H1 (cell line): ENCODE data around the gene FOXN1. TPM values are rescaled to one million over a fixed set of nuclear protein-coding genes. Genes with fewer than 3 reads are reported as not detected.

ENCODE experiments used
- CTCF ChIA-PET: fragments of 300-600 bp; sonication (Branson Sonifier 250); formaldehyde crosslinking; loops from one replicate; lab custom pipeline; 2021; ENCODE audit not compliant: partially characterized antibody; lab: Charles Lee
- POLR2A ChIA-PET: fragments of 300-600 bp; sonication (Branson Sonifier 250); formaldehyde crosslinking; loops from one replicate; lab custom pipeline; 2021; ENCODE audit warnings: inconsistent platforms; ENCODE audit not compliant: partially characterized antibody; lab: Charles Lee
- DNase-seq, 2 experiments: peaks; one replicate each; pipeline versions ENCODE4 v3.0.0 to v3.0.0-alpha.2; 2010 to 2022; ENCODE audit warnings: low spot score in 2 of 2, low read depth in 1 of 2, mixed read lengths in 1 of 2
- FAIRE-seq: peaks from 2 replicates; lab custom pipeline; 2011; peaks lifted over from hg19 to GRCh38; lab: Jason Lieb, UNC
- H2AFZ ChIP-seq: 2 replicates; pipeline ENCODE4 v1.8.1; 2012; ENCODE audit warnings: low read length, inconsistent platforms
- H2AK5ac ChIP-seq: 2 replicates; pipeline ENCODE4 v1.6.1; 2013; ENCODE audit warnings: low read depth, low read length
- H2BK120ac ChIP-seq: replicated peaks from 2 replicates; pipeline ENCODE3; 2013; ENCODE audit warnings: low read depth, low read length, inconsistent platforms
- H2BK12ac ChIP-seq: 2 replicates; pipeline ENCODE4 v1.6.1; 2013; ENCODE audit warnings: low read depth, low read length
- H2BK15ac ChIP-seq: 2 replicates; pipeline ENCODE4 v1.6.1; 2013; ENCODE audit warnings: low read length
- H2BK20ac ChIP-seq: 2 replicates; pipeline ENCODE4 v1.6.1; 2013; ENCODE audit warnings: low read length
- H2BK5ac ChIP-seq: 2 replicates; pipeline ENCODE4 v1.6.1; 2013; ENCODE audit warnings: low read depth, low read length
- H3K14ac ChIP-seq: 2 replicates; pipeline ENCODE4 v1.6.1; 2013; ENCODE audit warnings: inconsistent platforms; ENCODE audit not compliant: insufficient read length
- H3K18ac ChIP-seq: 2 replicates; pipeline ENCODE4 v1.6.1; 2013; ENCODE audit warnings: low read length; ENCODE audit errors: extremely low read depth
- H3K23ac ChIP-seq: 2 replicates; pipeline ENCODE4 v1.6.1; 2013; ENCODE audit warnings: inconsistent platforms; ENCODE audit not compliant: insufficient read length
- H3K23me2 ChIP-seq: 2 replicates; pipeline ENCODE4 v1.6.1; 2013; ENCODE audit warnings: low read depth, low read length
- H3K27ac ChIP-seq: 2 replicates; pipeline ENCODE4 v1.6.1; 2011; ENCODE audit warnings: low read depth, low read length, inconsistent platforms
- H3K27me3 ChIP-seq, 4 experiments: replicated peaks in 1 of 4; 1 replicate in 1 of 4; 2 replicates in 3 of 4; pipeline versions ENCODE4 v1.6.1 to v1.8.1; 2011 to 2013; ENCODE audit warnings: low read length in 3 of 4, mild to moderate bottlenecking in 3 of 4, inconsistent platforms in 2 of 4, mixed read lengths in 2 of 4, moderate library complexity in 1 of 4; ENCODE audit not compliant: control insufficient read depth in 3 of 4, insufficient read depth in 3 of 4; ENCODE audit errors: extremely low read depth in 1 of 4
- H3K36me3 ChIP-seq, 4 experiments: 2 replicates each; pipeline versions ENCODE4 v1.6.1 to v1.8.1; 2011 to 2013; ENCODE audit warnings: mild to moderate bottlenecking in 4 of 4, low read length in 3 of 4, moderate library complexity in 2 of 4, control low read depth in 1 of 4, inconsistent platforms in 1 of 4; ENCODE audit not compliant: insufficient read depth in 4 of 4, control insufficient read depth in 2 of 4
- H3K4ac ChIP-seq: replicated peaks from 2 replicates; pipeline ENCODE3; 2013; ENCODE audit warnings: low read length, low read depth, mixed read lengths, inconsistent platforms; ENCODE audit not compliant: insufficient read length
- H3K4me1 ChIP-seq, 4 experiments: replicated peaks in 1 of 4; 1 replicate in 1 of 4; 2 replicates in 3 of 4; pipeline versions ENCODE4 v1.6.1 to v1.8.1; 2011 to 2013; ENCODE audit warnings: low read length in 3 of 4, inconsistent platforms in 2 of 4, mixed read lengths in 1 of 4; ENCODE audit not compliant: insufficient read depth in 4 of 4, control insufficient read depth in 3 of 4
- H3K4me2 ChIP-seq, 2 experiments: 2 replicates each; pipeline versions ENCODE4 v1.6.1 to v1.8.1; 2011 to 2013; ENCODE audit warnings: low read depth in 2 of 2, low read length in 2 of 2, control low read depth in 1 of 2, inconsistent platforms in 1 of 2, mild to moderate bottlenecking in 1 of 2; ENCODE audit not compliant: insufficient read depth in 1 of 2
- H3K4me3 ChIP-seq, 4 experiments: fragments of 200-600, 300-600 bp in 1 of 4; sonication (generic), shearing (Covaris generic), sonication (Bioruptor Twin) in 1 of 4; 2 replicates each; pipeline versions ENCODE4 v1.5.1 to v1.8.1; 2011 to 2016; ENCODE audit warnings: low read length in 4 of 4, low read depth in 3 of 4, control low read depth in 2 of 4, inconsistent platforms in 2 of 4, mild to moderate bottlenecking in 2 of 4, mixed read lengths in 1 of 4, moderate library complexity in 1 of 4; ENCODE audit not compliant: insufficient read depth in 2 of 4; ENCODE audit errors: extremely low read depth in 1 of 4
- H3K56ac ChIP-seq: replicated peaks from 2 replicates; pipeline ENCODE3; 2013; ENCODE audit warnings: low read depth, mild to moderate bottlenecking, mixed read lengths, low read length, inconsistent platforms; ENCODE audit not compliant: insufficient read length
- H3K79me1 ChIP-seq: 2 replicates; pipeline ENCODE4 v1.6.1; 2013; ENCODE audit warnings: low read depth, low read length, control low read depth
- H3K79me2 ChIP-seq, 2 experiments: 2 replicates each; pipeline versions ENCODE4 v1.6.1 to v1.8.1; 2012 to 2013; ENCODE audit warnings: low read length in 2 of 2, mild to moderate bottlenecking in 2 of 2, inconsistent platforms in 1 of 2; ENCODE audit not compliant: insufficient read depth in 2 of 2, control insufficient read depth in 1 of 2
- H3K9ac ChIP-seq, 4 experiments: replicated peaks in 1 of 4; 1 replicate in 1 of 4; 2 replicates in 3 of 4; pipeline versions ENCODE4 v1.6.1 to v1.8.1; 2011 to 2013; ENCODE audit warnings: low read depth in 3 of 4, low read length in 3 of 4, control low read depth in 2 of 4, mild to moderate bottlenecking in 2 of 4, moderate library complexity in 2 of 4, inconsistent platforms in 1 of 4; ENCODE audit errors: extremely low read depth in 1 of 4
- H3K9me3 ChIP-seq, 2 experiments: 2 replicates each; pipeline versions ENCODE4 v1.6.1 to v1.8.1; 2012 to 2013; ENCODE audit warnings: mild to moderate bottlenecking in 2 of 2, moderate library complexity in 2 of 2, control low read depth in 1 of 2, inconsistent platforms in 1 of 2, low read depth in 1 of 2, low read length in 1 of 2, mixed read lengths in 1 of 2; ENCODE audit not compliant: insufficient read depth in 2 of 2
- H4K20me1 ChIP-seq, 2 experiments: replicated peaks in 1 of 2; 2 replicates each; pipeline versions ENCODE3 to v1.8.1; 2011 to 2013; ENCODE audit warnings: inconsistent platforms in 2 of 2, low read length in 2 of 2, mild to moderate bottlenecking in 1 of 2; ENCODE audit not compliant: insufficient read depth in 2 of 2, control insufficient read depth in 1 of 2
- H4K5ac ChIP-seq: 2 replicates; pipeline ENCODE4 v1.6.1; 2013; ENCODE audit warnings: low read length, low read depth, mixed read lengths, inconsistent platforms; ENCODE audit not compliant: insufficient read length
- H4K8ac ChIP-seq: 2 replicates; pipeline ENCODE4 v1.8.0; 2013; ENCODE audit warnings: mild to moderate bottlenecking, moderate library complexity, low read length, inconsistent platforms; ENCODE audit not compliant: insufficient read depth; ENCODE audit errors: extremely low read depth
- H4K91ac ChIP-seq: replicated peaks from 2 replicates; pipeline ENCODE3; 2013; ENCODE audit warnings: low read length, mixed read lengths, inconsistent platforms; ENCODE audit not compliant: insufficient read length
- RAD21 ChIP-seq, 2 experiments: IDR thresholded peaks in 1 of 2; conservative IDR thresholded peaks in 1 of 2; 2 replicates each; pipeline ENCODE4 v1.6.1; 2011; ENCODE audit warnings: low read depth in 2 of 2, low read length in 2 of 2, improper control_type of control experiment in 1 of 2, inconsistent platforms in 1 of 2, mild to moderate bottlenecking in 1 of 2, moderate library complexity in 1 of 2
- SIN3A ChIP-seq, 2 experiments: IDR thresholded peaks in 1 of 2; conservative IDR thresholded peaks in 1 of 2; 2 replicates each; pipeline ENCODE4 v1.6.1; 2011 to 2012; ENCODE audit warnings: low read length in 2 of 2, improper control_type of control experiment in 1 of 2, low read depth in 1 of 2, mild to moderate bottlenecking in 1 of 2
- WGBS, 2 experiments: shearing (Covaris generic) in 1 of 2; methylation state at CpG; one replicate each; pipeline versions ENCODE4 v1.1.6 to v1.1.7; 2013 to 2015; ENCODE audit warnings: low lambda C conversion rate in 2 of 2, mixed read lengths in 2 of 2, inconsistent platforms in 1 of 2, low coverage in 1 of 2, missing lambda C conversion rate in 1 of 2; ENCODE audit not compliant: insufficient replicate concordance in 2 of 2, insufficient coverage in 1 of 2, insufficient read length in 1 of 2; ENCODE audit errors: extremely low coverage in 1 of 2, missing lambda C conversion rate in 1 of 2; 5-methylcytosine and 5-hydroxymethylcytosine counted together
- polyA plus RNA-seq, 7 experiments: library from polyadenylated mRNA; depleted of rRNA in 3 of 7; stranded (reverse) in 5 of 7; unstranded in 2 of 7; fragments of >200 nt in 5 of 7; fragments of 200-250 nt in 2 of 7; gene quantifications; 1 replicate in 5 of 7; 2 replicates in 1 of 7; 4 replicates in 1 of 7; pipeline versions ENCODE4 v1.2.1 to v1.2.3, GENCODE V29; 2011 to 2013; ENCODE audit warnings: missing spikeins in 2 of 7, mixed read lengths in 2 of 7
- total RNA-seq: library from RNA; stranded (reverse); fragmentation: NEBNext Ultra II Directional; extraction: Animal tissue kit (Norgen Biotek cat#: 25700); gene quantifications from 2 replicates; pipeline ENCODE4 v1.2.1, GENCODE V29; 2021

The FOXN1 gene
- total and polyA plus RNA-seq, 2 of the 8 experiments (the other 6 are each of a cell fraction or from before 2014, with no cell fraction given): not detected

DNA sequence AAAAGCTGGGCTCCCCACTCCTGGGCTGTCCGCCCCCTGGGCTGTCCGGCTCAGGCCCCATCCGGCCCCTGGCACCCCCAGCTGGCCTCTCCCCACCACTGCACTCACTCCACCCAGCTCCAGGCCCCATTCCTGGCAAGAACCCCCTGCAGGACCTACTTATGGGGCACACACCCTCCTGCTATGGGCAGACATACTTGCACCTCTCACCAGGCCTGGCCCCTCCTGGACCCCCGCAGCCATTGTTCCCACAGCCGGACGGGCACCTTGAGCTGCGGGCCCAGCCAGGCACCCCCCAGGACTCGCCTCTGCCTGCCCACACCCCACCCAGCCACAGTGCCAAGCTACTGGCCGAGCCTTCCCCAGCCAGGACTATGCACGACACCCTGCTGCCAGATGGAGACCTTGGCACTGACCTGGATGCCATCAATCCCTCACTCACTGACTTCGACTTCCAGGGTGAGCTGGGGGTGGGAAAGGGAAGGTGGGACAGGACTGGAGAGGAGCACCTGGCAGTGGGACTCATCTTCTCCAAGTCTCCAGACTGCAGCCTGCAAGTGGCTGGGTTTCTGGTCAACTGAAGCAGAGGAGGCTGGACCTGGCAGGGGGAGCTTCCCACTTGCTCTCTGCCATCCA lies 28.7 kb downstream of the FOXN1 start:
- Histone ChIP-seq H2AK5ac (no peak overlapping the region), H3K14ac (no peak overlapping the region), H2AFZ (no peak overlapping the region), H4K20me1 (no peaks in the 10 kb centered on the region), H3K36me3 (no peaks in the 10 kb centered on the region), H3K9ac (no peak overlapping the region), H3K23me2 (no peaks in the 10 kb centered on the region), H3K4me1 (peaks cover 0 to 5% (median 0%) of the 10 kb centered on the region in 4 experiments; a peak in 2 of 7 replicates), H3K23ac (no peak overlapping the region), H2BK20ac (0 out of 2 replicates have a peak overlapping the region, but pooled peaks have one; percentile 61), H3K56ac (no peak overlapping the region), H2BK5ac (no peak overlapping the region), H3K79me2 (no peaks in the 10 kb centered on the region), H3K4ac (no peak overlapping the region), H4K5ac (no peak overlapping the region), H3K4me3 (no peak overlapping the region), H2BK15ac (no peak overlapping the region; the same call in 1 of the 2 replicates), H3K4me2 (no peak overlapping the region), H3K18ac (no peak overlapping the region; the same call in 1 of the 2 replicates), H4K8ac (no peak overlapping the region), H2BK120ac (no peak overlapping the region), H4K91ac (peak overlapping the region; percentile 55), H2BK12ac (no peak overlapping the region), H3K27ac (no peak overlapping the region), H3K9me3 (no peaks in the 10 kb centered on the region), H3K27me3 (no peaks in the 10 kb centered on the region), H3K79me1 (no peaks in the 10 kb centered on the region)
- CTCF ChIA-PET: interaction anchor here (0.6 to 18.4 kb wide), 13 partner anchors 9 to 121 kb away, joined by 3 to 547 read pairs (median 4); partner anchors contain the start of gene FOXN1
- no peak for DNase-seq
- POLR2A ChIA-PET: interaction anchor here (0.7 to 1.3 kb wide), 3 partner anchors 10 to 42 kb away, joined by 3 to 4 read pairs (median 3); no protein-coding TSS in a partner anchor
- 93% methylated on average over 6 of the region's 11 CpGs; no CpG with 5 or more reads in 1 of the 2 experiments for WGBS, 2 experiments
- FAIRE-seq: no peak
- 0 out of 4 replicates have a peak, but pooled peaks of 1 of the 2 experiments have one; percentile 12 for TF ChIP-seq RAD21 (IDR thresholded peaks at IDR 0.05 in 1 of 2, conservative IDR thresholded peaks at IDR 0.05 in 1 of 2; ENCODE audit: low read depth in 2 of 2, low read length in 2 of 2)
- TF ChIP-seq SIN3A (conservative IDR thresholded peaks at IDR 0.05 in 1 of 2, IDR thresholded peaks at IDR 0.05 in 1 of 2; ENCODE audit: low read depth in 1 of 2, low read length in 2 of 2): no peak
